PFSK-1 (cell line): ENCODE measurements around the gene MCM3AP.

ENCODE experiments used
- FOXP2 ChIP-seq: optimal IDR thresholded peaks from 2 replicates; pipeline ENCODE3; 2011; ENCODE audit warnings: borderline replicate concordance, control low read depth, inconsistent platforms; ENCODE audit not compliant: insufficient read depth; ENCODE audit errors: extremely low read length, extremely low read depth
- POLR2AphosphoS5 ChIP-seq: IDR thresholded peaks from 2 replicates; pipeline ENCODE4 v1.6.1; 2012; ENCODE audit warnings: low read depth, mild to moderate bottlenecking, control low read depth, low read length, moderate library complexity
- REST ChIP-seq, 2 experiments: IDR thresholded peaks; 2 replicates each; pipeline versions ENCODE4 v1.6.1 to v1.8.0; 2011 to 2012; ENCODE audit warnings: low read depth in 2 of 2, low read length in 2 of 2, control low read depth in 1 of 2, inconsistent platforms in 1 of 2, mild to moderate bottlenecking in 1 of 2, moderate library complexity in 1 of 2; ENCODE audit not compliant: insufficient read depth in 1 of 2
- SIN3A ChIP-seq: IDR thresholded peaks from 2 replicates; pipeline ENCODE4 v1.6.1; 2012; ENCODE audit warnings: mild to moderate bottlenecking, low read length, moderate library complexity, borderline replicate concordance; ENCODE audit not compliant: insufficient read depth
- TAF1 ChIP-seq: IDR thresholded peaks from 2 replicates; pipeline ENCODE4 v1.6.1; 2012; ENCODE audit warnings: low read length, control low read depth, borderline replicate concordance; ENCODE audit not compliant: insufficient read depth

MCM3AP gene

GRCh38 chr21:46327711-46328110 is 42.3 kb upstream of the MCM3AP start:
- TF ChIP-seq FOXP2 (no peak), TAF1 (no peak), POLR2AphosphoS5 (no peak), SIN3A (no peak), REST (IDR thresholded peaks at IDR 0.05; ENCODE audit: insufficient read depth in 1 of 2, low read depth in 2 of 2, low read length in 2 of 2) (no peak)

GRCh38 chr21:46326110-46326703 is 40.8 kb upstream of the MCM3AP start:
- TF ChIP-seq REST (IDR thresholded peaks at IDR 0.05; ENCODE audit: insufficient read depth in 1 of 2, low read depth in 2 of 2, low read length in 2 of 2) (no peak), POLR2AphosphoS5 (no peak), FOXP2 (no peak), SIN3A (no peak), TAF1 (no peak)

- TF ChIP-seq FOXP2 (no peak), REST (IDR thresholded peaks at IDR 0.05; ENCODE audit: insufficient read depth in 1 of 2, low read depth in 2 of 2, low read length in 2 of 2) (no peak), POLR2AphosphoS5 (no peak), TAF1 (no peak), SIN3A (no peak; the same call in 1 of the 2 replicates)
These were observed 39.9 kb upstream of the MCM3AP start for GRCh38 chr21:46325073-46325912.

GRCh38 chr21:46324390-46325072 is 39.1 kb upstream of the MCM3AP start:
- peak; percentile 95 for TF ChIP-seq TAF1
- peak in 1 of 2 experiments; percentile 17; a peak in 1 of 4 replicates for TF ChIP-seq REST (IDR thresholded peaks at IDR 0.05; ENCODE audit: insufficient read depth in 1 of 2, low read depth in 2 of 2, low read length in 2 of 2)
- TF ChIP-seq FOXP2: no peak
